ENCODE results near the gene ASXL3. TPM values are rescaled to one million over a fixed set of nuclear protein-coding genes. Genes with fewer than 3 reads are reported as not detected.

ASXL3 gene
- total RNA-seq, 1 experiment from 2014 or later, result not detected

- H3K27me3 ChIP-seq (ENCODE audit: insufficient read depth, low read length), result no peaks in the 10 kb centered on the region
- no TSS peak for BruUV-seq (replicated peaks)
- H2AFZ ChIP-seq (ENCODE audit: low read depth, low read length, poor library complexity, severe bottlenecking), result no peak overlapping the region
- H3K79me2 ChIP-seq (ENCODE audit: insufficient read depth, low read length), result no peaks in the 10 kb centered on the region
- no peak overlapping the region for H3K27ac ChIP-seq (ENCODE audit: low read depth, low read length)
- ChIA-PET CTCF (no interaction called here), POLR2A (no interaction called here), RAD21 (ENCODE audit: low non-redundant PET in 1 of 2, low total read pairs in 2 of 2, uncharacterized antibody in 2 of 2, unreplicated experiment in 2 of 2) (no interaction called here)
- H4K20me1 ChIP-seq (ENCODE audit: insufficient read depth), result no peaks in the 10 kb centered on the region
- no peaks in the 10 kb centered on the region for H3K36me3 ChIP-seq (ENCODE audit: control insufficient read depth in 1 of 2, insufficient read depth in 2 of 2, low read length in 2 of 2)
- H3K9me3 ChIP-seq (ENCODE audit: control insufficient read depth in 1 of 2, insufficient read depth in 1 of 2, low read depth in 1 of 2, low read length in 2 of 2), result peaks cover 10 to 35% of the 10 kb centered on the region in 2 experiments; a peak in 2 of 4 replicates
- ATAC-seq (no peak), DNase-seq (ENCODE audit: low read depth, low spot score) (no peak)
- TF ChIP-seq EZH2phosphoT487 (IDR thresholded peaks at IDR 0.05; ENCODE audit: borderline replicate concordance) (no peak), POLR2AphosphoS5 (IDR thresholded peaks at IDR 0.05; ENCODE audit: low read depth, low read length) (no peak), SP1 (IDR thresholded peaks at IDR 0.05; ENCODE audit: low read depth) (no peak), JUND (IDR thresholded peaks at IDR 0.05) (no peak), ATF3 (IDR thresholded peaks at IDR 0.05) (no peak), YY1 (IDR thresholded peaks at IDR 0.05; ENCODE audit: extremely low read depth, insufficient replicate concordance, low read depth, low read length) (no peak), ZBTB33 (IDR thresholded peaks at IDR 0.05; ENCODE audit: extremely low read depth, insufficient replicate concordance, low read length) (no peak), EGR1 (IDR thresholded peaks at IDR 0.05; ENCODE audit: low read depth) (no peak), MAX (IDR thresholded peaks at IDR 0.05) (no peak), RAD21 (IDR thresholded peaks at IDR 0.05; ENCODE audit: low read depth) (no peak), EZH2 (IDR thresholded peaks at IDR 0.05) (no peak), CEBPB (IDR thresholded peaks at IDR 0.05; ENCODE audit: low read depth) (no peak)
- H3K9me2 ChIP-seq (ENCODE audit: insufficient read depth), result no peaks in the 10 kb centered on the region
- no peak overlapping the region for H3K4me3 ChIP-seq (replicated peaks in 1 of 2; ENCODE audit: low read depth in 1 of 2, low read length in 2 of 2)
- H3K9ac ChIP-seq (ENCODE audit: low read length), result no peak overlapping the region
- intact Hi-C loops (cut with micrococcal nuclease), result no loop called here
- H3K4me2 ChIP-seq (ENCODE audit: low read length), result no peak overlapping the region
- H3K4me1 ChIP-seq (ENCODE audit: control insufficient read depth in 1 of 2, insufficient read depth in 2 of 2, low read length in 2 of 2), result no peaks in the 10 kb centered on the region
Measured at GRCh38 chr18:33581856-33582255, 3.8 kb downstream of the ASXL3 start.

All from HCT116 (cell line).